NCI-H146 treated with DMSO at 0.1 percent for 48 hours (cell line): ENCODE data around the gene ATP8B4.
"Not testable (repeated sequence)": the region's sequence is repeated elsewhere in the genome, so short reads cannot be mapped to it uniquely, and the experiment has no call there.

ENCODE experiments used
- DNase-seq: peaks from one replicate; lab custom pipeline; 2025; ENCODE audit not compliant: unreplicated experiment; lab: John Stamatoyannopoulos, UW

The ATP8B4 gene

DNA sequence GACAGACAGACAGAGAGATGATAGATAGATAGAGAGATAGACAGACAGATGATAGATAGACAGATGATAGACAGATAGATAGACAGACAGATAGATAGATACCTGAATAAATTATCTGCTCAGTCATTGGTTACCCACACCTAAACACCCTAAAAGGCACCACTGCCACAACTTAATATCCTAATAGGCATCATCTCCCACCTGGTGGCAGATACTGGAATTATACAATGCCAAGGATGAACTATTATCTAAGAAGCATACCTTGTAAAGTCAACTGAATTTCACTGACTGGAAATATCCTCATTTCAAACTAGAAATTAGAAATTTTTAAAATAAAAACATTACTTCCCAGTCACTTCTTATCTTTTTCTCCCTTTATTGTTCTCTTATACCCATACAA is 19.4 kb upstream of the ATP8B4 start:
- no peak for DNase-seq

DNA sequence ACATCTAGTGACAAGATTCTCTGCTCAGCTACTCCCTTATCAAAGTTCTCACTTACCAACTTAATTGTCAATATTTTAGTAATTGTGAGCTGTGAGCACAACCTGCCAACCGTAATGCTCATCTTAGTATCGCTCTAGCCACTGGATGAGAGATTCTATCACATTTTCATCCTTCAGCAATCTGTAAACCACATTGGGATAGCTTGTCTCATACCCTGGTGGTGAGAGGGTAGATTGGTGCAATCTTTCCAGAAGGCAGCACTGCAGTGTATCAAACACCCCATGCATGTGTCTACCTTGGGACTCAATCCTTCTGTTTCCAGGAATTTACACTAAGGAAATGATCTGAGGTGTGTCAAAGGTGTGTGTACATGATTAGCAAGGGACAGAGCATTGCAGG is 18.9 kb upstream of the ATP8B4 start:
- DNase-seq, result no peak

DNA sequence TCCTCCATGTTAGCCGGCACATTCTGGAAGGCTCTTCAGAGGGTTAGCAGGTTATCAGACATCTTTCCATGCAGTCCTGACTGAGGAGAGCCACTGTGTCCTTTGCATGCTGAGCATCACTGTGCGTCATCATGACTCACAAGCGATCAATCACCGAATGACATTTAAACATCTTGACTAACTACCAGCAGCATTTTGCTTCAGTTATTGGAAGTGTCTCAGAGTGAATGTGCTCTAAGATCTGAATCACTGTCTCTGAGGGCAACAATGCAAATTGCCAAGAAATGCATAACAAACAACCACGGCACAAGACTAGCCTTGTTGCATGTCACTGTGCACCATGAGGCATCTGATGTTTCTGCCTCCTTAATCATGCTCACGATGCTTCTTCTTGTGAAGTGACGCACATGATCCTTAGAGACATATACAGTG is 18.3 kb upstream of the ATP8B4 start:
- no peak for DNase-seq

DNA sequence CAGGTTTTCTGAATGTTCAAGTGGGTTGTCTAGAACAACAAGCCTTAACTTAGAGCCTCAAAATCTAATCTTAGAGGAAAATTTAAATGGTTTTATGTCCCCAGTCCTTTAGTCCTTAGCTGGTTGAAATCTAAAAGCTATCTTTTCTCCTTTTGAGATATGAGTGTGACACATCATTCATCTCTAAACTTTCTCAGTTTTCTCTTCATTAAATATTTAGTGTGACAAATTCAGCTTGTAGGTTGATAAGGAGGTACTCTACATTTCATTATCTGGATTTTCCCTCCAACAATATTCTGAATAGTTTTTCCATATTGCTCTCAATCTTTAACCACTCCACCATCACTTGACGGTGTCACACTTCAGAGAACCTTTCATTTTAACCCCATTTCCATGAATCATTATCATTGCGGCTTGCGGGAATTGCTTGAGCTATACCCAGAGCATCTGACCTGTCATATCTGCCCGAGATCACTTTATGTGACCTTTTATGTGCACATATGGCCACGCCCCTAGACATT is 16.1 kb upstream of the ATP8B4 start:
- DNase-seq, result no peak

DNA sequence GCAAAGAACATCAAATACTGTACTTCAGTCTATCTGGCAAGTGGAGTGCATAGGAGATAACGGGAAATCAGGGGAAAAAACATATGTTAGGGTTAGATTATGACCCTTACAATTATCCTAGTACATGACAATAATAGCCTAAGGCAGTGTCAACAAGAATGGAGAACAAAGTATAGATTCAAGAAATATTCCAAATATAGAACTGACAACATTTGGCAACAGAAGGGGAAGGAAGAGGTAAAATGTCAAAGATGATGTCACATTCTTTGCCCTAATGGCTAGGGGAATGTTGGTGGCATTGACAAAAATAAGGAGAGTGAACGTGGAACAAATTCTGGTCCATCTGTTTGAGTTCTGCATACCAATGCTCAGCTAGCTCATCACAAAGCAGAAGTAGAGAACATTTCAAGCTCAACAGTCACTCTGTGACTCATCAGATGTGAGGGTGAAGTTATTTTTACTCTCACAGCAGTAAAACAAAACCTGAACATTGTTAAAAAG is 15.5 kb upstream of the ATP8B4 start:
- DNase-seq, result no peak

DNA sequence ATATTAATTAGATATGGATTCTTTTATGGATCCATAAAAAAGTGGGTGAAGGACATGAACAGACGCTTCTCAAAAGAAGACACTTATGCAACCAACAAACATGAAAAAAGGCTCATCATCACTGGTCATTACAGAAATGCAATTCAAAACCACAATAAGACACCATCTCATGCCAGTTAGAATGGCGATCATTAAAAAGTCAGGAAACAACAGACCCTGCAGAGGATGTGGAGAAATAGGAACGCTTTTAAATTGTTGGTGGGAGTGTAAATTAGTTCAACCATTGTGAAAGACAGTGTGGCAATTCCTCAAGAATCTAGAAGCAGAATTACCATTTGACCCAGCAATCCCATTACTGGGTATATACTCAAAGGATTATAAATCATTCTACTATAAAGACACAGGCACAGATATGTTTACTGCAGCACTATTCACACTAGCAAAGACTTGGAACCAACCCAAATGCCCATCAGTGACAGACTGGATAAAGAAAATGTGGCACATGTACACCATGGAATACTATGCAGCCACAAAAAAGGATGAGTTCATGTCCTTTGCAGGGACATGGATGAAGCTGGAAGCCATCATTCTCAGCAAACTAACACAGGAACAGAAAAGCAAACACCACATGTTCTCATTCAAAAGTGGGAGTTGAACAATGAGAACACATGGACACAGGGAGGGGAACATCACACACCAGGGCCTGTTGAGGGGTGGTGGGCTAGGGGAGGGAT is 13.4 kb upstream of the ATP8B4 start:
- DNase-seq, result not testable (repeated sequence)

DNA sequence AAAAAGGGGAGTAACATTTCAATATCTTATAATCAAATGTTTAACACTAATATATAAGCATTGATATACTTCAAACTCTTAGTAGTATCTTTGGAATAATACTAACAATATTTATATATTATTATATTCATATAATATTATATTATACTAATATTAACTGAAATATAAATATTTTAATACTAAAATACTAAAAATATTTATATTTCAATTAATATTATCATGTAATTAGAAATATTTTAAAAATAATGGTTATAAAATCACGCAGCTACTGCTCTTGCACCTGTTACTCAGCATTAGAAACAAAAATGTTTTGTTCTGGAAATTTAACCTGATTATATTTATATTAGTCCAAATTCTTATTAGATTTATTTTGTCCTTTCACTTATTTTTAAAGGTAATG is 12.6 kb upstream of the ATP8B4 start:
- no peak for DNase-seq

DNA sequence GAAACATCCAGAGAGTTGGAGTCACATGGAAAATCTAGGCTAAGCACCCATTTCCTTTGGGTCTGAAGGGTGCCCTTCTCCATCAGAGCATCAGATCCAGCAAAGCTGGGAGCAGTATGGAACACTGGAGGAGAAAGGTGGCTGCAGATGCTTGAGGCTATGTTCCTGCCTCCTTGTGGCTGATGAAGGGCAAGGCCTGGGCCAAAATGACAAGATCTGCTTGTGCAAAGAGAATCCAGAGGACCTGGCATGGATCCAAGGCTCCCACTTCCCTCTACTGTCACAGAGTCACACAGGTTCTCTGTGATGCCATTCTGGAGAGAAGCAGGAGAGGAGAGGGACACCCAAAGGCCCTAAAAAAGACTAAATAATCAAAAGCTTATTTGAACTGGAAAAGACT is 9.2 kb upstream of the ATP8B4 start:
- no peak for DNase-seq

DNA sequence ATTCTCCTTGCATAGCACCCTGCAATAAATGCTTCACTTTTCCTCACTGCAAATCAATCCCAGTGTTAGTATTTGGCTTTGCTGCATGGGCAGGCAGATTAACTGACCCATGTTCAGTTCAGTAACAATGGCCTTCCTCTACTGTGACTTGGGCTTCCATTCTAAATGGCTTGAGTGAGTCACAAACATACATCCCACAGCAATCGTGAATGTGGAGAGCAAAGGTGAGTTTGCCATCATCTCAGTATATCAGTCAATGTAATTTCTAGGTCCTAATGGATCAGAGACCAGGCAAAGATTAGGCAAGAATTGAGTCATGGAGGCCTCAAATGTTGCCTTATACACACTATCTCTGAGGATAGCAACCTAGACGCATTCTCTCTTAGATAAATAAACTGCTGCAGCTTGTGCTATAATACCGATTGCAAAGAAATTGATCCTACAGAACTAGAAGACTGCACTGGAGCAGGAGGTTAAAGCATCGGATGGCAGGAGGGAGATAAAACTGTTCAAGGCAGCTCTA is 8.3 kb upstream of the ATP8B4 start:
- no peak for DNase-seq

DNA sequence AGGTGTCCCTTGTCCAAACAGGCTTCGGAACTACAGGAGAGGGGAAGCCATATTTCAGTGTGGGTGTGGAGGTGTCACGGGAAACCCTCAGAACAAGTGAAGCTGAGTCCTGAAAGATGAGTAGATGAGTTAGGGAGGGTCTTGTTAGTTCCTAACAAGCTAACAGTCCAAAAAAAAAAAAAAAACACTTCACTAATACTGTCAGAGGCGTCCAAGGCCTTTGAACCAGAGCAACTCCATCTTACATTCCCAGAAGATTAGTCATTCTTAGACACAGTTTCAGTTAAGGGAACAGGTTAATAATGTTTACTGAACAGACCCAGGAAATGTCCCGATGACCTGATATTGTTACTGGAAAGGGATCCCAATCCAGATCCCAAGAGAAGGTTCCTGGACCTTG is 7.0 kb upstream of the ATP8B4 start:
- no peak for DNase-seq

DNA sequence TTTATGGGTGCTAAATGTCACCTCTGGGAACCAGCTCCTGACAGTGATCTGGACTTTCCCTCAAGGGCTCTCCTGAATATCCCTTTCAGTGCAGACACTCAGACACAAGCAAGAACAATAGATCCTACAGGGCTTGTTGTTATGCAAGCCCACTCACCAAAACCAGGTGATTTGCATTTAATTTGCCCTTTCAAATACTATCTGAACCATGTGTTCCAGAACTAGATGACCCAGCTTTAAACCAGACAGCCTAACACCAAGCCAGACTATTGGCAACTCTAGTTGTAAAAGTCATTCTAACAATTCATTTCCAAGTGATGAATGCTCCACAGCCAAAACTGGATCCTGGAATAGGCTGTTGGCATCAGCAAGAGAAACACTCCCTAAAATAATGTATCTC is 5.6 kb upstream of the ATP8B4 start:
- no peak for DNase-seq

DNA sequence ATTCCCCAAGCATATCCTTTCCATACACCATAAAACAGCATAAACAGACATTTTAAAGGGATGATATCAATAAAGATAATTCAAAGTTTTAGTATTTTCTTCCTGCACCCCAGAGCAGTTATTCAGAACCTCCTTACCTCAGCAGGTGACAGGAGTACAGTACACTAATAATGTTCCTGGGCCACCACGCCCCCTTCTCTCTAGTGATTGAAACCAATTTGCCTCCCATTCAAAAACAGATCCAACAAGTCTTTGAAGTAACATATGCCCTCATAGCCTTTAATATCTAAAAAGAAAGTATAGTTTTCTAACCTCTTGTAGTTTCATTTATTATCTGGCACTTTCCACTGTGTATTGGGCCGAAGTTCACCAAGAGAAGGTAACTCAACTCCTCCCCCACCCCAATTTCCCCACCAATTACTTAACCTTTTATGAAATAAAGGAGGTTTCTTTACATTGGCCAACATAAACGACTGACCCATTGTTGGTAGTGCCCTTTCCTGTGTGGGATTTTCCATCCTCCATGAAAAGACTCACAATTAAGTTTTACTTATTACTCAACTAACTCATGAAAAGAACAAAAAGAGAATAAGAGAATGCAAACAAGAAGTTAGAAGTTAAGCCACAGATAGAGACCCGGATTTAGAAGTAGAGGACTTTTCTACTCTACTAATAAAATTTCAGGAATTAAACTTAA is 5.0 kb upstream of the ATP8B4 start:
- no peak for DNase-seq

DNA sequence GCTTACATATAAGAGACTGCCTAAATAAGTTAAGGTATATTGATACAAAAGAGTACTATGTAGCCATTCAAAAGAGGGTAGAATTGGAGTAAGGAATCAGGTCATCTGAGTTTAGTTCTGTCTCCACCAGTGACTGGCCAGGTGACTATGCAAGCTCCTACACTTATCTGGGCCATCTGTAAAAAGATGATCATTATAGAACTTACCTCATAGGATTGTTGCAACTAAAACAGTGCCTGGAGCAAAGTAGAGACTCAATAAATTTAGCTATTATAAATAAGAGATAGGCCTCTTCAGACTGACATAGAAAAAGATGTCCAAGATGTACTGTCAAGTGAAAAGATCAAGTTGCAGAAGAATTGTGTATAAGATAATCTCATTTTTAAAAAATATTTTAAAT is 1.7 kb upstream of the ATP8B4 start:
- no peak for DNase-seq

DNA sequence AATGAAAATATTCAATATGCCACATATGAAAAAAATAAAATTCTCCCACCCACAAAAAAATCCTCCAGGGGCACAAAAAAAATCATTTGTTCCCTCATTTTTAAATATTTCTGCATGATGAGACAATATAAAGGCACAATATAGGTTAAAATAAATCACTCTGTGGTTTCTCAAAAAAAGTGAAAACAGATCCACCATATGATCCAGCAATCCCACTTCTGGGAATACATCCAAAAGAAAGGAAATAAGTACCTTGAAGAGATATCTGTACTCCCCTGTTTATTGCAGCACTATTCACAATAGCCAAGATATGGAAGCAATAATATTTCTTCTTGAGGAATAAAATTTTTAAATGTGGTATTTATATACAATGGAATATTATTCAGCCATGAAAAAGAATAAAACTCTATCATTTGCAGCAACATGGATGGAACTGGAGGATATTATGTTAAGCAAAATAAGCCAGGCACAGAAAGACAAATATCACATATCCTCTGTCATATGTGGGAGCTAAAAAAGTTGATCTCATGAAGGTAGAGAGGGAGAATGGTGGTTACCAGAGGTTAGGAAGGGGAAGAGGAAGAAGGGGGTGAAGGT is 1.5 kb downstream of the ATP8B4 start:
- DNase-seq, result no peak

DNA sequence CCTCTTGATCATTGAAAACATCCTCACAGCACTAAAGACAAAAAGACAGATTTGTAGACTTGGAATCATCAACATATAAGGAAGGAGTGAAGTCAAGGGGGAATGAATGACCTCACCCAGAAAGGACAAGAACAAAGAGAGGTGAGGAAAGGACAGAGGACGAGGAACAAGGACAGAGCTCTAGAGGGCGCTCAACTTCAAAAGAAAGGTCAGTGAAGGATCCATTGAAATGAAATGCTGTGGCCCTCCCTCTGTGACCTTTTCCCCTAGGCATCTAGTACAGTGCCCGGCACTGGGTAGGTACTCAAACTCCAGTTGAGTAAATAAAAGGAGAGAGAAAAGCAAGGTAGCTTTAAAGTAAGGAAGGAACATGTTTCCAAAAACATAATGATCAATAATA is 2.6 kb downstream of the ATP8B4 start:
- no peak for DNase-seq

DNA sequence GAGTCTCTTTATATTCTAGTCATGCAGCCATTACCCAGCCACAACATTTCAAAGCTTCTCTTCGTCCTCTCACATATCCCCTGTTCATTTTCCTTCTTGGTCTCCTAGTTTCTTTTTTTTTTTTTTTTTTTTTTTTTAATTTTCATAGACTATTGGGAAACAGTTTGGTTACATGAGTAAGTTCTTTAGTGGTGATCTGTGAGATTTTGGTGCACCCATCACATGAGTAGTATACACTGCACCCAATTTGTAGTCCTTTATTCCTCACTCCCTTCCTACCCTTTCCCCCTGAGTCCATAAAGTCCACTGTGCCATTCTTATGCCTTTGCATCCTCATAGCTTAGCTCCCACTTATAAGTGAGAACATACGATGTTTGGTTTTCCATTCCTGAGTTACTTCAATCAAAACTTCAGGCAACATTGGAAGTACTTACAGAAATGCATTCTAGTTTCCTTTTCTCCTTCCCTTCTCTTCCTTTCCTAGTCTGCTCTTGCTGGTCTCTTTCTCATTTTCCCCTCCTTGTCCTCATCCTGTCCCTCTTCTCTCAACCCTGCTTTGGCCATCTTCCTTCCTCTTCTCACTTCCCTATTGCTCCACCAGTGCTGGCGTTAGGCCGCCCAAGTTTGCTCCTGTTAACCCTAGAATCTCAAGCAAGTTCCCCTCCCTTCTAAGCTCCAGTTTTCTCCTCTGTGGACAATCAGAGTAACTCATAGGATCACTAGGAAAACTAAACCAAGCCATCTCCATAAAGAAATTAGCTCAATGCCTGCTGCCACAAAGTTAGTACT is 4.8 kb downstream of the ATP8B4 start:
- no peak for DNase-seq

DNA sequence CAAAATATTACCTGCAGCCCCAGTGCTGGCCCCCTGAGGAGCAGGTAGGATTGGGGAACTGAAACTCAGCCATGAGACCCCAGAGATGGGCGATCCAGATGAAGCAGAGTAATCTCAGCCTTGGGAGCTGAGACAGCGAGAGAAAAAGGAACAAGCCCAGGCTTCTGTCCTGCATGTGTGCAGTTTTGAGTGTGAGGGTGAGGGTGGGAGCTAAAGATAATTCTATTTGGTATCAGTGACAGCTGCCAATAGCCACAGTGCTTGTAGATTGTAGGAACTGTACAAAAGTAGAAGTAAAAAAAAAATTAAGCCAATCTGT is 5.9 kb downstream of the ATP8B4 start:
- DNase-seq, result no peak

DNA sequence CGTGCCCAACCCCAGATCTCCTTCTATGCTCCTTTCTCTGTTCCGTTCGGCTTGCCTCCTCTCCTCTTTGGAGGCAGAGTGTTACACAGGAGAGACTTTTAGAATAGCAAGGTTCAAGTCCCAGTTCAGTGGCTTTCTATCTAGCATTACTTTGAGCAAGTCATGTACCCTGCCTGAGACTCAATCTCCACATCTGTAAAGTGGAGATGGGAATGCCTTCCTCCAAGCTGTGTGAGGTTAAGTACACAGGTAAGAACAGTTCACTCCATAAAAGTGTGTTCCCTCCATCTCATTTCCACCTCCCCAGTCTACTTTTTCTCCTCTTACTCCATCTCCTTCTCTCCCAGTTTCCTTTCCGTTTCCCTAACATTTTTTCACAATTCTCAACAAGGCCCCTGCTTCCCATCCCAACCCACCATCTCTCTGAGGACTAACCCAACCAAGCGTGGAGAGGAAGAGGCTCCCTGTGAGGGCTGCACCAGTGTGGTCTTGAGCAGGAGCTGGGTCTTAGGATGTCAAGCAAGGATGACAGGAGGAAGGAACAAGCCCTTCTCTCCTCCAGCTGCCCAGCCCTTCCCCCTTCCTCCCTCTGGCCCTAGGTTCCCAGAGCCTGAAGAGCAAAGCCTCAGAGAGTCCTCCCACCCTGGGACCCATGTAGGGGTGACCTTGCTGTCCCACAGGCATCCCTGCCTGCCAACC is 6.4 kb downstream of the ATP8B4 start:
- no peak for DNase-seq

DNA sequence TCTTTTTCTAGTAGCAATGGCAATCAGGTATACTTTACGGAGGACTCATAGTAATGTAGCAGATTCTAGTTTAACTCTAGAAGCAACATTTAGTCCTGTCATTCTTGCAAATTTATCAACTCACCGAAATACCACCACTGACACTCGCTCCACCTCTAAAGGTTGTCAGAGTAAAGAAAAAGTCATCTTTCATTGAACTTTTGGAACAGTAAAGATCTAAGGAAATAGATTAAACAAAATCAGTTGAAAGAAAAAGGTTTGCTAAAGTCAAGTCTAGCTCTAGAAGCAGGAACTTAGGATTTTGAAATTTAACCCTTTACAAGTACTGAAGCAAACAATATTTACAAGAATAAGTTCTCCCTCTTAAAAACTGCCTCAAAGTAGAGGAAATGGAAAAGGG is 8.7 kb downstream of the ATP8B4 start:
- DNase-seq, result no peak
